B cell (primary cell): ENCODE data around the gene IFNGR1.

Source experiments
- EZH2 ChIP-seq: IDR thresholded peaks from 2 replicates; pipeline ENCODE4 v1.6.1; 2012; ENCODE audit warnings: borderline replicate concordance, low read depth, mild to moderate bottlenecking, moderate library complexity, low read length; ENCODE audit not compliant: insufficient read depth, poor library complexity, severe bottlenecking
- TF ChIP-seq, protein P1 (sequence below): fragments of 200-600 bp; IDR thresholded peaks from one replicate; pipeline ENCODE4 v1.8.0; 2022; ENCODE audit warnings: antibody characterized with exemption, mild to moderate bottlenecking

DNA sequence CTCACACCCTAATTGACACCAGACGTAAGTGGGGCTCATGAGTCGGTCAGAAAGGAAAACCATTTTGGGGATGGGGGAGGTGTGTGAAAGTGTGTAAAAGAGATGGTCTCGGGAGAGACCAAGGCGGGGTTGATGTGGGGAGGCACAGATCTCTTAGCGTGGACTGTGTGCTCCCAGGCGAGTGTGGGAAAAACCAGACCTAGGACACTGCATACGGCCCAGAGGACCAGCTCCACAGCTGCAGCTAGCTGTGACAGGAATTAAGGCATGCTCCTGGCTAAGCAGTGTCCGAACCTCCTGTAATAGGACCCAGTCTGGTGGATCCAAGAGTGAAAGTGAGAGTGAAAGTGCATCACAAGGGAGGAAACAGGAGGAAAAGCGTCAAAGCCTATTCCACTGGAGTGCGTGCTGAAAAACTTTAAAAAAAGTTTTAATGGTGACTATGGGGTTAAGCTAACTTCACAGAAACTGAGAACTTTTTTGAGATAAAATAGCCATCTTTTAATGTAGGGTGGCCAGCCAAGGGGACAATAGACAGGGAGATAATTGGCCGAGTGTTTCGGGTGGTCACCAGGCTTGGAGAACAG, 55.4 kb downstream of the IFNGR1 start:
- TF ChIP-seq, protein P1, sequence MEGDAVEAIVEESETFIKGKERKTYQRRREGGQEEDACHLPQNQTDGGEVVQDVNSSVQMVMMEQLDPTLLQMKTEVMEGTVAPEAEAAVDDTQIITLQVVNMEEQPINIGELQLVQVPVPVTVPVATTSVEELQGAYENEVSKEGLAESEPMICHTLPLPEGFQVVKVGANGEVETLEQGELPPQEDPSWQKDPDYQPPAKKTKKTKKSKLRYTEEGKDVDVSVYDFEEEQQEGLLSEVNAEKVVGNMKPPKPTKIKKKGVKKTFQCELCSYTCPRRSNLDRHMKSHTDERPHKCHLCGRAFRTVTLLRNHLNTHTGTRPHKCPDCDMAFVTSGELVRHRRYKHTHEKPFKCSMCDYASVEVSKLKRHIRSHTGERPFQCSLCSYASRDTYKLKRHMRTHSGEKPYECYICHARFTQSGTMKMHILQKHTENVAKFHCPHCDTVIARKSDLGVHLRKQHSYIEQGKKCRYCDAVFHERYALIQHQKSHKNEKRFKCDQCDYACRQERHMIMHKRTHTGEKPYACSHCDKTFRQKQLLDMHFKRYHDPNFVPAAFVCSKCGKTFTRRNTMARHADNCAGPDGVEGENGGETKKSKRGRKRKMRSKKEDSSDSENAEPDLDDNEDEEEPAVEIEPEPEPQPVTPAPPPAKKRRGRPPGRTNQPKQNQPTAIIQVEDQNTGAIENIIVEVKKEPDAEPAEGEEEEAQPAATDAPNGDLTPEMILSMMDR: no peak
- TF ChIP-seq EZH2: no peak
